Measurements from ENCODE around the gene CARD14.
"Not testable (repeated sequence)": the region's sequence is repeated elsewhere in the genome, so short reads cannot be mapped to it uniquely, and the experiment has no call there.

The CARD14 gene

DNA sequence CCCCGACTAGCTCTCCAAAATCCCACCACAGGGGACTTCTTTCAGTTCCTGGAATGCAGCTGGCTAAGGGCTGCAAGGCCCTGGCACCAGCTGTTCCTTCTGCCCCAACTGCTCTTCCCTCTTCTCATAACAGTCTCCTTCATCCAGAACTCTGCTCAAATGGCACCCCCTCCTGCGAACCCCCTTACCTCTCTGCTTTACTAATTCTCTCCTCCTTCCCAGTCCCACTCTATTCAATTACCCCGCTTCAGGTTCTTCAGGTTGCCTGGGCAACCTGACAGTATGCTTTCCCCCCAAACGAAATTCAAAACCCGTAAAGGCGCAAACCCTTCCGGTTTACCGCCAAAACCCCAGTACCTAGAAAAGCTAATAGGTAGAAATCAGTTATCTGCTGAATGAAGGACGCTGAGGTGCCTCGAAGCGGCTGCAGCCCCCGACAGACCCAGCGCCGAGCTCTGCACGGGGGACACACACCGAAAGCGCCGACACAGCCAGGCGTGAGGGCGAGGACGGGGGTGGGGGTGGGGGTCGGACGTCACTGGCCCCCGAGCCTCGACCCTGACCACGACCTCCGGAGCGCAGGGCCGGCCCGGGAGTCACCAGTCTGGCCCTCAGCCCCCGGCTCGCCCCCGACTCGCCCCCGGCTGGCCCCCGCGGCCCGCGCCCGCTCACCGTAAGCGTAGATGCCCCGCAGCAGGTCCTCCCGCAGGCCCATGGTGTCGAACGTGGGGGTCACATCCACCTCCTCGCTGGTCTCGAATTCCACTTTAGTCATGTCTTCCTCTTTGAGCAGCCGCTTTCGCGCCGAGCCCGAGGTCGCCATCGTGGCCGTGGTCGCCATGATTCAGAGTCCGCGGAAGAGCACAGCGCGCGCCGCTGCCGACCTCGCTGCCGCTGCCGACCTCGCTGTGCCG lies 23.5 kb upstream of the CARD14 start:
- DNase-seq = peak in 3 of 10 donors; percentile 12 to 69 (median 14)
- intact Hi-C loops (cut with DNase I) = loop anchor here (5.0 kb wide), 2 partner anchors 44 to 116 kb away; partner anchors contain the start of genes GAA and RNF213

DNA sequence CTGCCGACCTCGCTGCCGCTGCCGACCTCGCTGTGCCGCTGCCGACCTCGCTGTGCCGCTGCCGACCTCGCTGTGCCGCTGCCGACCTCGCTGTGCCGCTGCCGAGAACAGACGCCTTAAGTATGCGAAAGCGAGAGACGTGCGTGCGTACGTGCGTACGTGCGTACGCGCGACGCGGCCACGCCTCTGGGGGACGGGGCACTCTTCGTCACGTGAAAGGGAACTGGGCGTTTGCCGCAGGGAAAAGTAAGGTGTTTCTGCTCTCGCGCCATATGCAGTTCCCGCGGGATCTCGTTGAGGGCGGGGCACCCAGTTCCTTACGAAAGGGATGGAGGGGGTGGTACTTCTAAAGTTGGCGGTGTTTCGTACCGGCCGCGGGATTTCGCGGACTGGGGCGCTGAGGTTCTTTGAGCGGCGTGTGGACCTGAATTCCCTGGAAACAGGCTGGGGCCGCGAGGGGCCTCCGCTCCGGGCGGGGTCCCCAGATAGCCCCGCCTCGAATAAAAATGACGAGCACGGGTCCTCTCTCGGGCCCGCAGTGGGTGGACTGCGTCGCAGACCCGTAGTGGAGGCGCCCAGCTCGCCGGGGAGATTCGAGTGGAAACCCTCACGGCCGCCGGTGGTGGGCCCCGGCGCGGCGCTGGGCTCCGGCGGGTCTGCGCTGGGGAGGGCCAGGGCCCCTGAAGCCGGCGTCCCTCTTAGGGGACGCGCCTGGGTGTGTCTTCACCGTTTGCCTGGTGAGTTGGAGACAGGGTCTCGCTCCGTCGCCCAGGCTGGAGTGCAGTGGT lies 22.6 kb upstream of the CARD14 start, which contains the start of gene EIF4A3:
EIF4A3 (minus strand) TSS at position 94 of the 788 bp plus-strand sequence. CDS start 167 bp downstream, outside the sequence.
- peak; percentile 95 to 100 (median 97) for DNase-seq
- intact Hi-C loops (cut with DNase I) = loop anchor here (5.0 kb wide), 2 partner anchors 45 to 115 kb away; partner anchors contain the start of genes GAA and RNF213

DNA sequence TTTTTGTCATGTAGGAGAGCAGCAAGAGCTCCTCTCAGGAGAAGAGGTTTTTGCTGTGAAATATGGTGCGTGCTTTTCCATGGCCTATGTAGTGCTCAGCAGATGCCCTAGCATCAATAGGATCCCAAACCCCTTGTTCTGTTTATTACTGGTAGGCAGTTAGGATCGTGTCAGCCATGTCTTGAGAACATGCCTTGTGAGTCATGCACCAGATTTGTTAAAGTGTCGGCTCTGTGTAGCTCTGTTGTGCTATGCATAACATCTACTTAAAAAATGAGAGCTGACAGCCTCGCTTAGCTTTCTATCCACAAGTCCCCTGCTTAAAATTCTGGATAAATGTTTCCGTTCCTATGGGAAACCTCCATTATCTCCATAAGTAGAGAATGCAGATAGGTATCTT lies 18.5 kb upstream of the CARD14 start:
- intact Hi-C loops (cut with DNase I) = loop anchor here (5.0 kb wide), 1 partner anchor 71 kb away; the partner anchor contains the start of genes SGSH and SLC26A11
- DNase-seq = no peak

DNA sequence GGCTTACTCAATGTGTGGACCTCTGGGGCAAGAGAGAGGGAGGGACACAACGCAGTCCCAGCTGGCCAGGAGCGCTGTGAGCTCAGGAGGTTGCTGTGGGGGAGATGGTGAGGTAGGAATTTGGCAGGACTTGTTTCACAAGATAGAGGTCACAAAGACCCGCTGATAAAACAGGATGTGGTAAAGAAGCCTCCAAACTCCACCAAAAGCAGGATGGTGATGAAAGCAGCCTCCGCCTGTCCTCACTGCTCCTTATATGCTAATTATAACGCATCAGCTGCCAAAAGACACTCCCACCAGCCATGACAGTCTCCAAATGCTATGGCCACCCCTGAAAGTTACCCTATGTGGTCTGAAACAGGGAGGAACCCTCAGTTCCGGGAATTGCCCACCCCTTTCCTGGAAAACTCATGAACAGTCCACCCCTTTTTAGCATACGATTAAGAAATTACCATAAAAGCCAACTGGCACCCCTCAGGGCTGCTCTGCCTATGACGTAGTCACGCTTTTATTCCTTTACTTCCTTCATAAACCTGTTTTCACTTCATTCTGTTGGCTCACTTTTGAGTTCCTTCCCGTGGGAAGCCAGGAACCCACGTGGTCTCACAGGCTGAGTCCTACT lies 17.6 kb upstream of the CARD14 start:
- no peak for DNase-seq
- intact Hi-C loops (cut with DNase I) = loop anchor here (5.0 kb wide), 1 partner anchor 70 kb away; the partner anchor contains the start of genes SGSH and SLC26A11

DNA sequence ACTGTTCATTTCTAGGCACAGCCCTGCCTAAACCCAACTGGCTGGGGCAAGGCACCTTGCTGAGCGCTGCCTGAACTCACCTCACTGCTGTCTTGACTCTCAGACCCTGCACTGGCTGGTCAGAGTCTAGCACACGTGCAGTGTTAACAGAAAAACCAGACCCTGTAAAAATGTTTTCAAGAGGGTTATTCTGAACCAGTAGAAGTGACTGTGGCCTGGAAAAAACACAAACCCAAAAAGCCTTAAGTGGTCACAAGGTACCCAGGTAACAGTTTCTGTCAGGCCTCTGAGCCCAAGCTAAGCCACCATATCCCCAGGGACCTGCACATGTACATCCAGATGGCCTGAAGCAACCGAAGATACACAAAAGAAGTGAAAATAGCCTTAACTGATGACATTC lies 16.8 kb upstream of the CARD14 start:
- intact Hi-C loops (cut with DNase I) = loop anchor here (5.0 kb wide), 1 partner anchor 69 kb away; the partner anchor contains the start of genes SGSH and SLC26A11
- no peak for DNase-seq

DNA sequence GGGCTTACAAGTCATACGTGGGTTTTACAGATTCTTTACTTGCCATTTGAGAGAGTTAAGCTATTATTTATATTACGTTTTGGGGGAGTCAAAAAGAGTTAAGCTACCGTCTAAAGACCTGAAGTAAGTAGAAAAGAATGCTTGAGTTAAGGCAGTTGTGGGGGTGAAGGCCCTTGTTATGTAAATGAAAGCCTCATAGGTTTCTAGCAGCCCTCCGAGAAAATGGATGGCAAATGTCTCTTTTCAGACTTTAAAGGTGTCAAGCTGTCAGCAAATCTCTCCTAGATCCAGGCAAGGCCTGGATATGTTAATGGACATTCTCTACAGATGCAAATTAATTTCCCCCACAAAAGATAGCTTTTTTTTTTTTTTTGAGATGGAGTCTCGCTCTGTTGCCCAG lies 15.7 kb upstream of the CARD14 start:
- no peak for DNase-seq
- intact Hi-C loops (cut with DNase I) = loop anchor here (5.0 kb wide), 1 partner anchor 68 kb away; the partner anchor contains the start of genes SGSH and SLC26A11

DNA sequence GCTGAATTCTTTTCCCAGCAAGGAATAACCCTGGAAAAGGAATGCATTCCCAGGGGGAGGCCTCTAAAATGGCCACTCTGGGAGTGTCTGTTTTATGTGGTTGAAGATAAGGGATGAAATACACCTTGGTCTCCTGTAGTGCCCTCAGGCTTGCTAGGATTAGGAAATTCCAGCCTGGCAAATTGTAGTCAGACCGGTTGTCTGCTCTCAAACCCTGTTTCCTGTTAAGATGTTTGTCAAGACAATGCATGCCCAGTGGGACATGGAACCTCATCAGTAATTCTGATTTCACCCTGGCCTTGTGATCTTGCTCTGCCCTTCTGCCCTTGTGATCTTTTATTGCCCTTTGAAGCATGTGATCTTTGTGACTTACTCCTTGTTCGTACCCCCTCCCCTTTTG lies 14.2 kb upstream of the CARD14 start:
- intact Hi-C loops (cut with DNase I); DNase-seq: not testable (repeated sequence)

DNA sequence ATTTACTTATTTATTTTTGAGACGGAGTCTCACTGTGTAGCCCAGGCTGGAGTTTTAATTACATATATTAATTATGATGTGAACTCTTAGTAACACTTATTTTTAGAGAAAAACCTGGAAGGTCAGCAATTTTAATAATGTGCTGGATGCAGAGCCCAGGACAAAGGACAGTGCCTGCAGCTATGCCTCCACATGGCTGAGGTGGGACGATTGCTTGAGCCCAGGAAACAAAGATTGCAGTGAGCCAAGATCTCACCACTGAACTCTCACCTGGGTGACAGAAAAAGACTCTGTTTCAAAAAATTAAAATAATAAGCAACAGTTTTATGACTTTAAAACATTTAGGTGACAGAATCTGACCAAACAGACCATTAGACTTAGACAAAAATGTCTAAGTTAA lies 11.0 kb upstream of the CARD14 start:
- intact Hi-C loops (cut with DNase I) = no loop called here

DNA sequence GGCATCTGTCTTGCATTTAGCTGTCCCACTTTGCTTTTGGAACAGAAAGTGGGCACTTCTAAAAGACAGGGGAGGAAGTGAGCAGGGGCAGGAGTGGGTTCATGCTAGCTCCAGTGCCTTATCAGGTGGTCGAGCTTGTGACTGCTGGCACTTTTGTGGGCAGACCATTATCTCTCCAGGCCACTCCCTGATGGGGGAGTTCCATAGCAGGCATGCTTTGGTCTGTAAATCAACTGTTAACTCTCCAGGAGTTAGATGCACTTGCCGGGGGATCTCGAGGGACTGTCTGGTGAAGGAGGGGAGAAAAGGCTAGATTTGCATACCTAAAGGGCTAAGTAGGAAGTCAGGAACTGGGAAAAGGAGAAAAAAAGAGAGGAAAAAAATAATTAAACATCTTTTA lies 9.3 kb upstream of the CARD14 start:
- DNase-seq = peak in 1 of 10 donors; percentile 29
- intact Hi-C loops (cut with DNase I) = no loop called here

More for the DNA sequence above, 11.0 kb upstream of the CARD14 start:
- DNase-seq = no peak

DNA sequence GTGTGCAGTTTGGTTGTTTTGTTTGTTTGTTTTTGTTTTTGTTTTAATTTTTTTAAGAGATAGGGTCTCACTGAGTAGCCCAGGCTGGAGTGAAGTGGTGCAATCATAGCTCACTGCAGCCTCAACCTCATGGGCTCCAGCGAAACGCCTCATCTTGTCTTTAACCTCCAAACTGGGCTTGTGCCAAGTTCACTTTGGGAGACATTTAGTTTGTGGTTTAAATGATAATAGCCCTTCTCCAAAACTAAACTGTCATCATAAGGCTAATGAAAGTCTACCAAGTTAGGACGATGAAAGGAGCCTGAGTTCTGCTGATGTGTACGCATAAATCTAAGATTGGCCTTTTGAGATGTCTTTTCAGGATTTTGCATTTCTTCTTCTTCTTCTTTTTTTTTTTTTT lies 6.5 kb upstream of the CARD14 start:
- no peak for DNase-seq
- intact Hi-C loops (cut with DNase I) = no loop called here

DNA sequence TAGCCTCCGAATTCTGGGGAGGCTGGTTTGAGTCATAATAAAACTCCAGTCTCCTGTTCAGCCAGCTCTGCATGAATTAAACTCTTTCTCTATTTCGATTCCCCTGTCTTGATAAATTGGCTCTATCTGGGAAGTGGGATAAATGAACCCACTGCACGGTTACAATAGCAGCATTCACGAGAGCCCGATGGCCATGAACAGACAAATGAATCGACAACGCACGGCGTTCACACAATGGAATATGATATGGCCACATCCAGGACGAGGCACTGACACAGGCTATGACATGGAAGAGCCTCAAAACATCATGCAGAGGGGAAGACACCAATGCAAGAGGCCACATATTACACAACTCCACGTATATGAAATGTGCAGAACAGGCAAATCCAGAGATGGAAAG lies 5.6 kb upstream of the CARD14 start:
- DNase-seq = peak in 2 of 10 donors; percentile 26 to 76
- intact Hi-C loops (cut with DNase I) = no loop called here

DNA sequence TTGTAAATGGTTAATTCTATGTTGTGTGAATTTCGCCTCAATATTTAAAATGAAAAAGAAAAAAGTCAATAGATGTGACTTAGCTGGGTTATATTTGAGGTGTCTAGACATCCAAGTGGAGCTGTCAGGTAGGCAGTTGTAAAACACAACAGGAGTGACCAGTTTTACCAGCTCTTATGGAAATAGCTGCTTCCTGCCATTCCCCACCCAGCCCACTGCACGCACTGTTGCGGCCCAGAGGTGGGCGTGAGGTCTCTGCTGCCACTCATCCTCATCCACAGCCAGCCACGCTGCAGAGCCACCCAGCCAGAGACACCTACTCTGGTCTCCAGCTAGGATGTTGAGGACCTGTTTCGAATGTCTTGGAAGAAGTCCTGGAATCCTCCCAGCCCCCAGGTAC lies 3.4 kb upstream of the CARD14 start:
- no peak for DNase-seq
- intact Hi-C loops (cut with DNase I) = no loop called here

DNA sequence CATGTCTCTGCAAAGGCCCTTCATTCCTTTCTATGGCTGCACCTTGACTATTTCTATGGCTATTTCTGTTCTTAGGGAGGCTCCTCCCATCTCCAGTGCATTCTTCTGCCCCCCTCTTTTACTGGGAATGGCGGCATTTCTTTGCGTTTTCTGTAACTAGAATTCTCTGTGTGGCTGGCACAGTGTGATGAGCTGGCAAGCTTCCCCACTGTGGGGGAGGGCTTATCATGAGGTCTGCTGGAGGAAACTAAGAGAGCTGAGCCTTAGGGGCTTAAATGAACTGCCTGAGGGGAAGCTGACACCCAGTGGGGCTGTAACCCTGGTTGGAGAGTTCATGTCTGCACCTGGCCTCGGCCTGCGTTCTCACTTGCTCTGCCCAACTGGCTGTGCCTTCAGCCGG lies 1.5 kb upstream of the CARD14 start:
- intact Hi-C loops (cut with DNase I) = no loop called here
- no peak for DNase-seq

DNA sequence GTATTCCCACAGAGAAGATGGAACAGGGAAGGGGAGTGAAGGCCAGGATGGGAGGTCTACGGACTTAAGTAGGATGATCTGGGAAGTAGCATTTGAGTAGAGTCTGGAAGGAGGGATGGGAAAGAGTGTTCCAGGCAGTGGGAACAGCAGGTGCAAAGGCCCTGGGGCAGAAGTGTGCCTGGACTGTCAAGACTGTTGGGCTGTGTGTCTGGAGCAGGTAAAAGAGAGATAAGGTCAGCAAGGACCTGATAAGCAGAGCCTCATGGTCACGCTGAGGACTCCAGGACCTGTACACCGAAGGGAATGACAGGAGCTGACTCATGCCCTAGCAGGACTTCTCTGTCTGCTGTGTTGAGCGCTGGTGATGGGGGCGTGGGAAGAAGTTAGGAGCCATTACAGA lies 723 bp upstream of the CARD14 start:
- intact Hi-C loops (cut with DNase I) = no loop called here
- no peak for DNase-seq

DNA sequence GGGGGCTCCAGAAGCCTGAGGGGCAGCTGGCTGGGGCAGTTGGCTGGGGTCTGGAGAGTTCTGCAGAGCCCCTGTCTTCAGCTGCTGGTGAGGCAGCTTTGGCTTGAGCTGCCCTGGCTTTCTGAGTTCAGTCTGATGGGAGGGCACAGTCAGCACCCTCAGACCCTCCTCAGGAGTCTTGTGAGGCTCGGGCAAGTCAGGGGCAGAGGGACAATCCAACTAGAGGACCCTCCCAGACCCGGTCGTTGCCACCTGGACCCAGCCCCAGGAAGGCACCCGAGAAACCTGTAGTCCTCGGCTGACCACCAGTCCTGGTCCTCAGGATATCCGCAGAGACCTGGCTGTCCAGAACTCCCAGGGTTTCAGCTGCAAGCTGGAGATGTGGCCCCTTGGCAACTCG lies 1.9 kb downstream of the CARD14 start:
- intact Hi-C loops (cut with DNase I) = no loop called here
- DNase-seq = peak in 2 of 10 donors; percentile 70 to 74

DNA sequence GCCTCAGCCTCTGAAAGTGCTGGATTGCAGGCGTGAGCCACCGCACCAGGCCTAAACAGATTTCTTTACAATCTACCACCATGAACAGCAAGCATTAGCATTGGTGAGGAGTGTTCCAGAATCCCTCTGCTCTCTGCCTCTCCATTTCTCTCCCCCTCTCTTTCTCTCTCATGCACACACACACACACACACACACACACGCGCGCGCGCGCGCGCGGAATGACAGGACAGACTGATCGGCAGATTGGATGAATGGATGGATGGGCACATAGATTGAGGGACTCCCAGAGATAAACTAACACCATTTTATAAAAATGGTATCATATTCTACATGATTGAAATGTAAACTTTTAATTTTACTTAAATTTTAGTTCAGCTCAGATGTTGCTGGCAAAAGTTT lies 3.3 kb downstream of the CARD14 start:
- DNase-seq = no peak
- intact Hi-C loops (cut with DNase I) = no loop called here

DNA sequence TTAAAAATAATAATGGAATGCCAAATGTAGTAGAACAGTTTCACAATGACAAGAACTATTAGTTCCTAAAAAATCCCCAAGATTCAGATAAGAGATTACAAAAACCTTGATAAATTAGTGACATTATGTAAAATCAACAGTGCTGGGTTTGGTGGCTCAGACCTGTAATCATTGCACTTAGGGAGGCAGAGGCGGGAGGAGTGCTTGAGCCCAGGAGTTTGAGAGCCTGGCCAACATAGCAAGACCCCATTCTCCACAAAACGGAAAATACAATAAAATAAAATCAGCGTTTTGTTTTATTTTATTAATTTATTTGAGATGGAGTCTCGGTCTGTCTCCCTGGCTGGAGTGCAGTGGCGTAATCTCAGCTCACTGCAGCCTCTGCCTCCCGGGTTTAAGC lies 4.1 kb downstream of the CARD14 start:
- peak in 1 of 10 donors; percentile 5 for DNase-seq
- intact Hi-C loops (cut with DNase I) = no loop called here

DNA sequence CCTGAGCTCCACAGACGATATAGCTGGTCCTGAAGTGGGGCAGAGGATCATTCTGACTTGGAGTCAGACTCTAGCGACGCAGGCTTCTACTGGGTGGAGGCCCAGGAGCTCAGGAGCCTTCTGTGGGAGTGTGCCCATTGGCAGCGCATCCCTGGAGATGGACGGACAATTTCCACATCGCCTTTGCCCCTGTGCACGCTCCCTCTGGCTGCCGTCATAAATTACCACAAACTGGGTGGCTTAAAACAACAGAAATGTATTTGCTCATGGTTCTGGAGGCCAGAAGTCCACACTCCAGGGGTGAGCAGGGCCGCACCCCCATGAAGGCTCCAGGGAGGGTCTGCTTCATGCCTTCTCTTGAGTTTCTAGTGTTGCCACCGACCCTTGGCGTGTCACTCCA lies 6.9 kb downstream of the CARD14 start:
- DNase-seq = no peak
- intact Hi-C loops (cut with DNase I) = no loop called here

DNA sequence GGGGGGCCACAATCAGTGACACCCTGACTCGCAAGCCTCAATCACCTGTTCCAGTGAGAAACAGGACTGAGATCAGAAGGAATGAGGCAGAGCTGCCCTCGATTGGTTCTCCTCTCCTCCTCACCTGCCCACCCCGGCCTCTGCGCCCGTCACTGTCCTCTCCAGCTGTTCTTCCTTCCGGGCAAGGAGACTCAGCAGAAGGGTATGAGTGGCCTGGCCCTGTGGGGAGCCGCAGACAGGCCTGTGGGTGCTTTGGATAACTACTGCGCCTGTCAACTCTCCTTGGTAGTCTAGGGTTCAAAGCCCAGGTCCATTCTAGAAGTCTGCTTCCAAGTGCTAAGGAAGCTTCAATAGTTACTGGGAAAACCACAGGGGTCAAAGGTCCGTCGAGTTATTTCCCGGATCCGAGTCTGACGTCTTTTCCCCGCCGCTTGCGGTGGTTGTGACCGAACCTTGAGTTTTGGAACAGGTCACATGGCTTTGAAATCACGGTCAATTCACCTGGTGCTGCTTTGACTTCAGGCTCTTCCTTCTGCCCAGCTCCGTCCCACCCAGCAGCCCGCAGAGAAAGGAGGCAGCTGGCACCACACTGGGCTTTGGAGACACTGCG lies 8.3 kb downstream of the CARD14 start:
- intact Hi-C loops (cut with DNase I) = no loop called here
- DNase-seq = peak in 2 of 10 donors; percentile 45 to 55

DNA sequence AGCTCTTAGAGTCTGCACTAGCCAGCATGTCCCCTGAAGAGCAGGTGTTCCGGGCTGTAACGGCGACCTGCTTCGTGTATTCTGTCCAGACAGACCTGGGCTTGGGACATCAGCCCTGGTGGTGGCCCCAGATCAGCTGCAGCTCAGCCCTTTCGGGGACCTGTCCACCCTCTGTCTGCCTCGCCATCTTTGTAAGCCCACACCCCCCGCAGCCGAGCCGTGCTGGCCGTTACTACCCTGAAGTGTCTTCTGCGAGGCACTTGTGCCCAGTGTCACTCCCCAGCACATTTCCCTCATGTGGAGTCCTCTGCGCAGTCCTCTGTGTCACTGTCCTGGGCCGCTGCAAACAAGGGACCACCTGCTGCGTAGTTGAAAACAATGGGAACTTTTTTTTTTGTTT lies 10.4 kb downstream of the CARD14 start:
- DNase-seq = peak in 1 of 10 donors; percentile 65
- intact Hi-C loops (cut with DNase I) = no loop called here
